Dendritic cell treated with granulocyte-macrophage colony-stimulating factor and Interleukin-4, amounts not matched to agents 40 ng/mL and 50 ng/mL, for 4 days (primary cell): ENCODE measurements around the gene USP8.
A peak's percentile ranks its signal among the peaks of the same experiment; 100 is the strongest.
"Not testable (repeated sequence)": the region's sequence is repeated elsewhere in the genome, so short reads cannot be mapped to it uniquely, and the experiment has no call there.

ENCODE experiments used
- H3K27ac Mint-ChIP-seq: one replicate; pipeline ENCODE4 v1.8.0; 2022; ENCODE audit warnings: mild to moderate bottlenecking, mixed read lengths
- H3K27me3 Mint-ChIP-seq: one replicate; pipeline ENCODE4 v1.8.0; 2022; ENCODE audit warnings: mild to moderate bottlenecking, mixed read lengths
- H3K36me3 Mint-ChIP-seq: one replicate; pipeline ENCODE4 v1.8.0; 2022; ENCODE audit warnings: low read depth, mixed read lengths
- H3K4me1 Mint-ChIP-seq: one replicate; pipeline ENCODE4 v1.8.0; 2022; ENCODE audit warnings: low read depth, mixed read lengths
- H3K4me3 Mint-ChIP-seq: one replicate; pipeline ENCODE4 v1.8.0; 2022; ENCODE audit warnings: mild to moderate bottlenecking, moderate library complexity, mixed read lengths
- H3K9me3 Mint-ChIP-seq: one replicate; pipeline ENCODE4 v1.8.0; 2022; ENCODE audit warnings: mixed read lengths
- intact Hi-C: fragments of 100-400 bp; cut with micrococcal nuclease; formaldehyde crosslinking; loops from one replicate; pipeline ENCODE4 v1.15.0; 2022

USP8 gene

DNA sequence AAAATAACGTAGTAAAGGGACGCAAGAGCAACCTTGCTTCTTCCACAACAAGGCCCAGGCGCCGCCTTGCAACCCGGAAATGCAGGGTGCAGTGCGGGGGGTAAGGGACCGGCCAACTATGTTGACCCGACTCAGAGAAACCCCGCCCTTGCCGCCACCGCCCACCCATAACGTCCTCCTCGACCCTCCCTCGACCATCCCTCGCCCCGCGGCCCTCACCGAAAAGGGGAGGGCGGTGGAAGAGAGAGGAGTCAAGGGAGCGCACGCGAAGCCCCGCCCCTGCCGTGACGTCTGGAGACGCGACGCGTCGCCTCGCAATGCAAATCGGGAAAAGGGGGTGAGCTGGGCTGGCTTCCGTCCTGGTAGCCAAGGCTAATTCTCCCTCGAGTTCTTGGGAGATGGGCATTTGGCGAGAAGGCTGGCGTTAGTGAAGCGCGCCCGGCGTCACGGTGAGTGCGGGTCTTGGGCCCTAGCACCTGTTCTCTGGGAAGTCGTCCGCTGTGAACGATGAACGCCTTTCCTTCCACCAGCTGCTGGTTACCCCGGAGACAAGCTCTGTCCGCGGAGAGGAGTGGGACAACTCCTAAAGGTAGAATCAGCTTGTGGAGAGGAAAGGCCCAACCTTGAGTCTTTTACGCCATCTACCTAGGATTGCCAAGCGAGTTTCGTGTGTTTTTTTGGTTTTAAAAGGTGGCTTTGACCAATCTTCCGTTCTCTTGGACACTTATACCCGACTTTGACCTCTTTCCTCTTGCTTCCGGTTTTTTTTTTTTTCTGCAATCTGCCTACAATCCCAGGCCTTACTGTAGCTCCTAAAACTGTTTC lies at the start of gene USP8:
TSS of gene USP8 (plus strand) at position 340 of the 825 bp plus-strand sequence. CDS start 14,669 bp downstream, outside the sequence.
- Mint-ChIP-seq H3K36me3 (peaks cover 34% of the 10 kb centered on the region), H3K27me3 (no peaks in the 10 kb centered on the region), H3K9me3 (no peaks in the 10 kb centered on the region), H3K27ac (peak within 1 kb of the TSS; percentile 96), H3K4me1 (peaks cover 29% of the 10 kb centered on the region), H3K4me3 (peak within 1 kb of the TSS; percentile 94)
- intact Hi-C loops, result loop anchor here (1.0 kb wide), 1 partner anchor 69 kb away; the partner anchor contains the start of gene GABPB1

DNA sequence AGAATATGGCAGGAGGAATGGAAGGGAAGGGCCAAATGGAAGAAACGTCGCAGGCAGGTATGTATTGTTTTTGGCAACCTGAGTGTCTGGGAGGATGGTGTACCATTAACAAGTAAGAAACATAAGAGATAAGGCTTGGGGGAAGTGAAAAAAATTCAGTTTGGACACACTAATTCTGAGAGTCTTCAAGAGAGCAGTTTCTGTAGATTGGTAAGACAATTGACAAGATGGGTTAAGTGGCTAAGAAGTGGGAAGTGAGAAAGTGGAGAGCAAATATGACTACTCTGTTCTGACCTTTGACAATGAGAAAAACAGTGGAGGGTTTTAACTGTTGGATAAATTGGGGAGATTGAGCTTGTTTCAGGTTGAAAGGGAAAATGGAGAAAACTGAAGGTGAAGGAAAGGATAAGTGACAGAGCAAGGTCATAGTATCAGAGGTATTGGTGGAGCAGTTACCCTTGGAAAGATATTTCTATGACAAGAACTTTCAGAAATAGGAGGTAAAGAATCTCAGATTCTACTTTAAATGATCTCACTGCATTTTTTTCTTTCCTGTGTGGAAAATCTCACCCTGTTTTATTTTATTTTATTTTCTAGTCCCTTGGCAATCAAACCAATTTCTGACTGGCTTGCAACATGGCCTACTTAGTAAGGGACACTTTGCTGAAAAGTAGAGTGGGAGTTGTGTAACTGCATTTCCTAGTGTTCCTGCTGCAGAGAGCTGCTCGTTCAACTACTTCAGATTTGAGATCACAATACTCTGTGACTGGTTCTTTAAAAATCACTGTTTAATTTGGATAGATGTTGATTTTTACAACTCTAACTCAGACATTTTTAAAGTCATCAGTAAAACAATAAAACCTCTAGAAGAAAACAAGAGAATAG lies 46.1 kb upstream of the USP8 start:
- no peaks in the 10 kb centered on the region for H3K9me3 Mint-ChIP-seq
- no peaks in the 10 kb centered on the region for H3K27me3 Mint-ChIP-seq
- H3K4me3 Mint-ChIP-seq, result no peak overlapping the region
- peak overlapping the region; percentile 79 for H3K27ac Mint-ChIP-seq
- H3K4me1 Mint-ChIP-seq, result peaks cover 27% of the 10 kb centered on the region
- H3K36me3 Mint-ChIP-seq, result no peaks in the 10 kb centered on the region
- intact Hi-C loops, result no loop called here

DNA sequence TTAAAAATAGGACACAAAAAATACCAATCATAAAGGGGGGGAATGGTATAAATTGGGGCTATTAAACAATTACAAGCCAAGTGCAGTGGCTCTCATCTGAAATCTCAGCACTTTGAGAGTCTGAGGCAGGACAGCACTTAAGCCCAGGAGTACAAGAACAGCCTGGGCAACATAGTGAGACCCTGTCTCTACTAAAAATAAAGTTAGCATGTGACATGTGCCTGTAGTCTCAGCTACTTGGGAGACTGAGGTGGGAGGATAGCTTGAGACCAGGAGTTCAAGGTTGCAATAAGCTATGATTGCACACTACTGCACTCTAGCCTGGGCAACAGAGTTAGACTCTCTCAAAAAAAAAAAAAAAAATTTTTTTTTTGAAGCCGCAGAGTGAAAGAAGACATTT lies 45.4 kb upstream of the USP8 start:
- H3K4me1 Mint-ChIP-seq, result peaks cover 27% of the 10 kb centered on the region
- no peaks in the 10 kb centered on the region for H3K9me3 Mint-ChIP-seq
- H3K27ac Mint-ChIP-seq, result peak overlapping the region; percentile 79
- H3K4me3 Mint-ChIP-seq, result no peak overlapping the region
- intact Hi-C loops, result no loop called here
- H3K36me3 Mint-ChIP-seq, result no peaks in the 10 kb centered on the region
- H3K27me3 Mint-ChIP-seq, result no peaks in the 10 kb centered on the region

DNA sequence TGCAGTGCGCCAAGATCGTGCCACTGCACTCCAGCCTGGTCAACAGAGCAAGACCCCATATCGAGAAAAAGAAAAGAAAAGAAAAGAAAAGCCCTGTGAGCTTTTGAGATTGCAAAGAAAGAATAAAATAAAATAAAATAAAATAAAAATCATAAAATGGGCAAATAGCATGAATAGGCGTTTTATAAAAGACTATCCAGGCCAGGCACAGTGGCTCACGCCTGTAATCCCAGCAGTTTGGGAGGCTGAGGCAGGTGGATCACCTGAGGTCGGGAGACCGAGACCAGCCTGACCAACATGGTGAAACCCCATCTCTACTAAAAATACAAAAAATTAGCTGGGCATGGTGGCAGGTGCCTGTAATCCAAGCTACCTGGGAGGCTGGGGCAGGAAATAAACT lies 44.8 kb upstream of the USP8 start:
- intact Hi-C loops, H3K9me3 Mint-ChIP-seq, H3K27me3 Mint-ChIP-seq, H3K4me3 Mint-ChIP-seq, H3K27ac Mint-ChIP-seq, H3K36me3 Mint-ChIP-seq: not testable (repeated sequence)
- peaks cover 27% of the 10 kb centered on the region for H3K4me1 Mint-ChIP-seq

DNA sequence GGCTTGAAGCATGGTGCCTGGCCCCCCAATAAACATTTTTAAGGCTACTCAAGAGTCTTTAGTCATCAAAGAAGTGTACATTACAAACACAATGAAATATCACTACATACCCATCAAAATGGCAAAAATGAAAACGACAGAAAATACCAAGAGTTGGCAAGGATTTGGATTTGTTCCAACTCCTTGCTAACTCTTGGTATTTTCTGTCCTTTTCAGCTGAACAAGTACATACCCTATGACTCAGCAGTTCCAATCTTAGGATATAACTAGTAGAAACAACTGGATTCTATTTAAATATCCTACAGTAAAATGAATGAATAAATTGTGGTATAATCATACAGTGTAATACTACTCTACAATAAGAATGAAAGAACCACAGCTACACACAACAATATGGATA lies 44.1 kb upstream of the USP8 start:
- no peak overlapping the region for H3K4me3 Mint-ChIP-seq
- no peaks in the 10 kb centered on the region for H3K9me3 Mint-ChIP-seq
- H3K27me3 Mint-ChIP-seq, result no peaks in the 10 kb centered on the region
- intact Hi-C loops, result no loop called here
- H3K36me3 Mint-ChIP-seq, result no peaks in the 10 kb centered on the region
- peaks cover 27% of the 10 kb centered on the region for H3K4me1 Mint-ChIP-seq
- no peak overlapping the region for H3K27ac Mint-ChIP-seq

DNA sequence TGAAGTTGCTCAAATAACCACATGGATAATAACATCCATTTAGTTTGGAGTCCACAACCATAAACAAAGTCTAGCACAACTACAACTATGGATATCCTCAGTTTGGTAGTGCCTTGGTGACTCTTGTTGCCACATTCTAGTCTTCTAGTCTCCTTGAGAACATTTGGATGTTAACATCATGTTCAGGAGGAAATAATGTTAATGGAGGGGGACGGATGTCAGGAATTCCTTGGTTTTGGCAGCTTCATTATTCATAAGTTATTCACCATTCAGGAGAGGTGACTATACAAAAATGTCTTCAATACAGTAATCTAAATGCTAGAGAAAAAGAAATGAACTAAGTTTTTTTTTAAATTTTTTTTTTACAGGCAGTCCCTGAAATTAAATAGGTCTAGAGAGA lies 42.8 kb upstream of the USP8 start:
- Mint-ChIP-seq H3K4me1 (peaks cover 35% of the 10 kb centered on the region), H3K36me3 (no peaks in the 10 kb centered on the region), H3K27ac (no peak overlapping the region), H3K27me3 (no peaks in the 10 kb centered on the region), H3K9me3 (no peaks in the 10 kb centered on the region), H3K4me3 (no peak overlapping the region)
- intact Hi-C loops, result no loop called here

DNA sequence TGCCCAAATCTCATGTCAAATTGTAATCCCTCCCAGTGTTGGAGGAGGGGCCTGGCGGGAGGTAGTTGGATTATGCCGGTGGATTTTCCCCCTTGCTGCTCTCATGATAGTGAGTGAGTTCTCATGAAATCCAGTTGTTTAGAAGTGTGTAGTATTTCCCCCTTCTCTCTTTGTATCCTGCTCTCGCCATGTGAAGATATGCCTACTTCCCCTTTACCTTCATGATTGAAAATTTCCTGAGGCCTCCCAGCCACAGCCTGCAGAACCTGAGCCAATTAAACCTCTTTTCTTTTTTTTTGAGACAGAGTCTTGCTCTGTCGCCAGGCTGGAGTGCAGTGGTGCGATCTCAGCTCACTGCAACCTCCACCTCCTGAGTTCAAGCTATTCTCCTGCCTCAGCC lies 41.8 kb upstream of the USP8 start:
- H3K27me3 Mint-ChIP-seq, intact Hi-C loops, H3K9me3 Mint-ChIP-seq, H3K4me3 Mint-ChIP-seq, H3K36me3 Mint-ChIP-seq: not testable (repeated sequence)
- Mint-ChIP-seq H3K4me1 (peaks cover 35% of the 10 kb centered on the region), H3K27ac (peak overlapping the region; percentile 18)

DNA sequence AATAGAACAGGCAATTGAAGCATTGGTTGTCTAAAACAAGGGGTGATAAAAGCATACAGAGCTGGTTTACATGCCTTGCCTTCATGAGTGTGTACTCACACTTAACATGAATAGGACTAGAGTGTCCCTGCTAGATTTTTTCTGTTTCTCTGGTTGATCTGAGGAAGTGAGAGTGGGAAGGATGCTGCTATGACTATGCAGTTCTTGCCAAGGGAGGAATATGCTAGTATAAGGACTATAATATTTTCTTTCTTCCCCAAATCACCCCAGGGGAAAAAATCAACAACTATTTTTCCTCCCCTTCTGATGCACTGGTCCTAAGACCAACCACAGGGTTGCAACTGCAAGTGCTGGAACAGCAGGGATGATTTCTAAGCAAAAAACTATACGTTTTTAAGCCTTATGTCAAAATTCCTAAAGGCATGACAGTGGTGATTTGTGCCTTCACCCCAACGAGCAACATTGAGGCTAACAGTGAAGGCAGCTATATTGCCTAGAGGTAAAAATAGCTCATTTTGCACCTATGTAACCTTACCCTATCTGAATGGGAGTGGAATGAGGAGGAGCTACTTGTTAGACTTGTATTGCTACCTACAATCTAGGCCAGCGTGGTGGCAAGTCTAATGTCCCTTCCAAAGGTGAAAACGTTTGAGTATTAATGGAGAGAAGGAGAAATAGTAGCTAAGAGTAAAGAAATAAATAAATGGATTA lies 33.5 kb upstream of the USP8 start:
- Mint-ChIP-seq H3K4me3 (no peak overlapping the region), H3K36me3 (no peaks in the 10 kb centered on the region), H3K27ac (peak overlapping the region; percentile 78), H3K27me3 (no peaks in the 10 kb centered on the region), H3K4me1 (peaks cover 23% of the 10 kb centered on the region), H3K9me3 (no peaks in the 10 kb centered on the region)
- intact Hi-C loops, result loop anchor here (5.0 kb wide), 1 partner anchor 33 kb away; the partner anchor contains the start of gene GABPB1

DNA sequence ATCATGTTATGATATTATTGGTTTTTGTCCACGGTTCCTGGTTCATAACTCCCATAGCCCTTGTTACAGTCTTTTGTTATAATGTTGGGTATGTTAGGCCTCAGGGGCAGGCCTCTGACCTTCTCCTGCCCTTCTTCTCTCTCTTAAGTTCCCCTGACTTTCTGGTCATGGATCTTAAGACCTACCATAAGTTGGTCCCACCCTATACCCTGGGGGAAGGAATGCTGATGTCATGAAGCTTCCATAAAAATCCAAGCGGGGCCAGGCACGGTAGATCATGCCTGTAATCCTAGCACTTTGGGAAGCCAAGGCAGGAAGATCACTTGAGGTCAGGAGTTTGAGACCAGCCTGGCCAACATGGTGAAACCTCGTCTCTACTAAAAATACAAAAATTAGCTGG lies 32.6 kb upstream of the USP8 start:
- H3K27ac Mint-ChIP-seq, result peak overlapping the region; percentile 76
- not testable (repeated sequence) for H3K36me3 Mint-ChIP-seq, H3K9me3 Mint-ChIP-seq

DNA sequence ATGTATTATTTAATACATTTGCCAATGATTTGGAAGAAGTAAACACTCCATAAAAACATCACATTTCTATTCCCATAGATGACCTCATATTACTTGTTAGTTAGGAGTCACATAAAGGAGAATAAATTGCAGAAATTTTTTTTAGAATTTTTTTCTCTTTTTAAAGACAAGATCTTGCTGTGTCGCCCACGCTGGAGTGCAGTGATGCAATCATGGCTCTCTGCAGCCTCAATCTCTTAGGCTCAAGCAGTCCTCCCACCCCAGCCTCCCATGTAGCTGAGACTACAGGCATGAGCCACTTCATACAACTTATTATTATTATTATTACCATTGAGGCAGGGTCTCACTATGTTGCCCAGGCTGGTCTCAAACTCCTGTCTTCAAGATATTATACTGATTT lies 12.3 kb upstream of the USP8 start:
- Mint-ChIP-seq H3K36me3 (no peaks in the 10 kb centered on the region), H3K9me3 (no peaks in the 10 kb centered on the region), H3K4me3 (no peak overlapping the region), H3K27me3 (no peaks in the 10 kb centered on the region), H3K27ac (no peak overlapping the region), H3K4me1 (peaks cover 4% of the 10 kb centered on the region)
- intact Hi-C loops, result no loop called here

More for the DNA sequence above, 32.6 kb upstream of the USP8 start:
- intact Hi-C loops, result loop anchor here (5.0 kb wide), 1 partner anchor 34 kb away; the partner anchor contains the start of gene GABPB1
- H3K4me3 Mint-ChIP-seq, H3K27me3 Mint-ChIP-seq: not testable (repeated sequence)
- peaks cover 15% of the 10 kb centered on the region for H3K4me1 Mint-ChIP-seq

DNA sequence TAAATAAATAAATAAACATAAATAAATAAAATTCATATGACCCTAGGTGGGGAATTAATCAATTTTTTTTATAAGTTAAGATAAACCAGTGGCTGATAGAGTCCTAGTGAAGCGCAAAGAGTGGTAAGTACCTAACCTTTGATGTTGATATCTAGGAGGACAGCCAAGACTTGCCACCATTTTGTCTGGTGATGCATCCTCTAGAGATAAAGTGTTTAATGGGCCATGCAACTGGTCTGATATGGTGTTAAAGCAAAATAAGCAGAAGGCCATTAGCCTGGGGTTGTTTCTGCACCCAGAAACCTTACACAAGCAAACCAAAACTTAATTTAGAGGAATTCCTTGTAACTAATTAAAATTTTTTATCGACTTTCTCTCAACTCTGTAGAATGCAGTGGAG lies 9.6 kb upstream of the USP8 start:
- Mint-ChIP-seq H3K9me3 (no peaks in the 10 kb centered on the region), H3K4me3 (no peak overlapping the region), H3K4me1 (no peaks in the 10 kb centered on the region), H3K27me3 (no peaks in the 10 kb centered on the region), H3K27ac (no peak overlapping the region), H3K36me3 (no peaks in the 10 kb centered on the region)
- intact Hi-C loops, result no loop called here

DNA sequence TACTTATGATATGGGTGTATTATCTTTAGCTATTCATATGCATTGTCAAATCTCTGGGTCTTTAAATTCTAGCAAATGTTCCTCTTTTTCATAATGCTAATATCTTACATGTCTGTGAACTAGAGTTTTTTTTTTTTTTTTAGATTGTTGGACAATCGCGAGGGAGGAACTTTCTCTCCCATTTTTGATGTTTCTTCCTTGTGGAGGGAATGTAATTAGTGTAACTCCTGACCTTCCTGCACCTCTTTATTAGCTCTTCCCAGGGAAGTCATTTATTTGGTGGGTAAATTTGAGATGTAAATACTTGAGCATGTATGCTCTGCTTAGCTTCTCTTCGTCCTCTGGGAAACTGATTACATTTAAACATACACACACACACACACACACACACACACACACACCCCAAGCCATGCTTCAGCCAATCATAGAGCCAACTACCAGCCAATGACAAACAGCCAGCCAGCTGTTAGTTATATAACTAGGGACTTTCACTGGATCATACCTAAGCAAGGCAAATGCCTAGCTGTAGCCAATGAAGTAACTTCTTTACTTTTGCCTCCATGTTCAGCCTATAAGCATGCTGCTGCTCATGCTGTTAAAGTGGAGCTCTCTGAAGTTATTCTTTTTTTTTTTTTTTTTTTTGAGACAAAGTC lies 8.3 kb upstream of the USP8 start:
- H3K9me3 Mint-ChIP-seq, result no peaks in the 10 kb centered on the region
- intact Hi-C loops, result no loop called here
- no peak overlapping the region for H3K27ac Mint-ChIP-seq
- H3K36me3 Mint-ChIP-seq, result no peaks in the 10 kb centered on the region
- no peaks in the 10 kb centered on the region for H3K4me1 Mint-ChIP-seq
- no peaks in the 10 kb centered on the region for H3K27me3 Mint-ChIP-seq
- no peak overlapping the region for H3K4me3 Mint-ChIP-seq

DNA sequence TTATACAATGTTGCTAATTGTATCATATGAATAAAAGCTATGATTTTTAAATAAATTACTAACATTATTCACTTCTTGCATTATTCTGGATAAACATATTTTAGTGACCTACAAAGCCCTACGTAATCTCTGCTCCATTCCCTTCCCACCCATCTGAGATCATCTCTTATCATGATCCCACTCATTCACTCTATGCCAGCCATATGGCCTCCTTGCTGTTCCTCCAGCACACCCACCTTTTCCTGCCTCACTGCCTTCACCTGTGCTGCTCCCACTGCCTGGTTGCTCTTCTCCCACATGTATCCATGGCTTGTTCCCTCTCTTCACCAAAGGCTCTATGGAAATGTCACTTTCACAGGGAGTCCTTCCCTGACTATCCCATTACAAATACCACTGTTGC lies 7.3 kb upstream of the USP8 start:
- H3K4me3 Mint-ChIP-seq, result no peak overlapping the region
- no peaks in the 10 kb centered on the region for H3K4me1 Mint-ChIP-seq
- no peaks in the 10 kb centered on the region for H3K36me3 Mint-ChIP-seq
- intact Hi-C loops, result no loop called here
- H3K9me3 Mint-ChIP-seq, result no peaks in the 10 kb centered on the region
- no peaks in the 10 kb centered on the region for H3K27me3 Mint-ChIP-seq
- H3K27ac Mint-ChIP-seq, result no peak overlapping the region
